ENCODE data around the gene ARID2.

ARID2 gene

GRCh38 chr12:45729233-45730083, at the start of gene ARID2:
ARID2 (plus strand) TSS chr12:45729706; CDS start chr12:45729837, 131 bp downstream.
- DNase-seq (ENCODE audit: low read depth): no peak

GRCh38 chr12:45680362-45680761, 49.1 kb upstream of the ARID2 start:
- DNase-seq (ENCODE audit: low read depth): no peak

GRCh38 chr12:45681465-45681864, 48.0 kb upstream of the ARID2 start:
- DNase-seq (ENCODE audit: low read depth): no peak

- no peak for DNase-seq (ENCODE audit: low read depth)
Measured at GRCh38 chr12:45685680-45686079, 43.8 kb upstream of the ARID2 start.

- no peak for DNase-seq (ENCODE audit: low read depth)
Measured at GRCh38 chr12:45687081-45688015, 42.2 kb upstream of the ARID2 start.

- DNase-seq (ENCODE audit: low read depth): no peak
Measured at GRCh38 chr12:45688183-45688582, 41.3 kb upstream of the ARID2 start.

GRCh38 chr12:45695035-45695434, 34.5 kb upstream of the ARID2 start:
- DNase-seq (ENCODE audit: low read depth): no peak

GRCh38 chr12:45695606-45696005, 33.9 kb upstream of the ARID2 start:
- no peak for DNase-seq (ENCODE audit: low read depth)

- DNase-seq (ENCODE audit: low read depth): no peak
Measured at GRCh38 chr12:45696049-45696448, 33.5 kb upstream of the ARID2 start.

GRCh38 chr12:45697371-45697770, 32.1 kb upstream of the ARID2 start:
- no peak for DNase-seq (ENCODE audit: low read depth)

GRCh38 chr12:45701296-45701695, 28.2 kb upstream of the ARID2 start:
- DNase-seq (ENCODE audit: low read depth): no peak

- DNase-seq (ENCODE audit: low read depth): no peak
Measured at GRCh38 chr12:45703942-45704341, 25.6 kb upstream of the ARID2 start.

- DNase-seq (ENCODE audit: low read depth): no peak
Measured at GRCh38 chr12:45704968-45705367, 24.5 kb upstream of the ARID2 start.

GRCh38 chr12:45705404-45705803, 24.1 kb upstream of the ARID2 start:
- DNase-seq (ENCODE audit: low read depth): no peak

- DNase-seq (ENCODE audit: low read depth): no peak
Measured at GRCh38 chr12:45707241-45707857, 22.2 kb upstream of the ARID2 start.

GRCh38 chr12:45708363-45708762, 21.1 kb upstream of the ARID2 start:
- no peak for DNase-seq (ENCODE audit: low read depth)

GRCh38 chr12:45708901-45709300, 20.6 kb upstream of the ARID2 start:
- no peak for DNase-seq (ENCODE audit: low read depth)

GRCh38 chr12:45712319-45712718, 17.2 kb upstream of the ARID2 start:
- DNase-seq (ENCODE audit: low read depth): no peak

GRCh38 chr12:45713078-45713477, 16.4 kb upstream of the ARID2 start:
- DNase-seq (ENCODE audit: low read depth): no peak

GRCh38 chr12:45718306-45718705, 11.2 kb upstream of the ARID2 start:
- no peak for DNase-seq (ENCODE audit: low read depth)

GRCh38 chr12:45720069-45720468, 9.4 kb upstream of the ARID2 start:
- no peak for DNase-seq (ENCODE audit: low read depth)

GRCh38 chr12:45721369-45721768, 8.1 kb upstream of the ARID2 start:
- DNase-seq (ENCODE audit: low read depth): no peak

- no peak for DNase-seq (ENCODE audit: low read depth)
Measured at GRCh38 chr12:45721954-45722353, 7.6 kb upstream of the ARID2 start.
